ENCODE results near the gene ATP2A3.

DNA sequence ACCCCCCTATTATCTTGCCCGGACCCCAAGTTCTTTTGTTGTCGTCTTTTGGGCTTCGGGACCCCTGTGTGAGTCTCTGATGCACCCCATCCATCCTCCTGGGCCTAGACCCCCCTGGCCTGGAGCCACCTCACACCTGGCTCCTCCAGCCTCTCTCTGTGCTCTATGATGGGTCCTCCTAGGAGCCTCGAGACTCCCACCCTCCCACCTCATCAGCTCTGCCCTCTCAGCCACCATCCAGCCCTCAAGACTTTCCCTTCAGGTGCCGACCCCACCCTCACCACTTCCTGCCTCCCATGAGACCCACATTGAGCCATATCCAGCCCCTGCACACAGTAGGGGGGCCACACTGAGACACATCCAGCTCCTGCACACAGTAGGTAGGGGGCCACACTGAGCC lies 8.7 kb upstream of the ATP2A3 start:
- TF ChIP-seq, protein P1, sequence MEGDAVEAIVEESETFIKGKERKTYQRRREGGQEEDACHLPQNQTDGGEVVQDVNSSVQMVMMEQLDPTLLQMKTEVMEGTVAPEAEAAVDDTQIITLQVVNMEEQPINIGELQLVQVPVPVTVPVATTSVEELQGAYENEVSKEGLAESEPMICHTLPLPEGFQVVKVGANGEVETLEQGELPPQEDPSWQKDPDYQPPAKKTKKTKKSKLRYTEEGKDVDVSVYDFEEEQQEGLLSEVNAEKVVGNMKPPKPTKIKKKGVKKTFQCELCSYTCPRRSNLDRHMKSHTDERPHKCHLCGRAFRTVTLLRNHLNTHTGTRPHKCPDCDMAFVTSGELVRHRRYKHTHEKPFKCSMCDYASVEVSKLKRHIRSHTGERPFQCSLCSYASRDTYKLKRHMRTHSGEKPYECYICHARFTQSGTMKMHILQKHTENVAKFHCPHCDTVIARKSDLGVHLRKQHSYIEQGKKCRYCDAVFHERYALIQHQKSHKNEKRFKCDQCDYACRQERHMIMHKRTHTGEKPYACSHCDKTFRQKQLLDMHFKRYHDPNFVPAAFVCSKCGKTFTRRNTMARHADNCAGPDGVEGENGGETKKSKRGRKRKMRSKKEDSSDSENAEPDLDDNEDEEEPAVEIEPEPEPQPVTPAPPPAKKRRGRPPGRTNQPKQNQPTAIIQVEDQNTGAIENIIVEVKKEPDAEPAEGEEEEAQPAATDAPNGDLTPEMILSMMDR (IDR thresholded peaks at IDR 0.05; ENCODE audit: low read length) = no peak
- TF ChIP-seq EZH2 (IDR thresholded peaks at IDR 0.05; ENCODE audit: borderline replicate concordance, low read length) = no peak

Data from OCI-LY1 (cell line).